CD4-positive, alpha-beta T cell treated with Interleukin-17A for 4 hours (primary cell): Measurements from ENCODE around the gene EXTL1.

Source experiments
- DNase-seq: peaks from one replicate; pipeline ENCODE4 v3.0.0-alpha.2; 2020; ENCODE audit warnings: mixed read lengths

Gene EXTL1

DNA sequence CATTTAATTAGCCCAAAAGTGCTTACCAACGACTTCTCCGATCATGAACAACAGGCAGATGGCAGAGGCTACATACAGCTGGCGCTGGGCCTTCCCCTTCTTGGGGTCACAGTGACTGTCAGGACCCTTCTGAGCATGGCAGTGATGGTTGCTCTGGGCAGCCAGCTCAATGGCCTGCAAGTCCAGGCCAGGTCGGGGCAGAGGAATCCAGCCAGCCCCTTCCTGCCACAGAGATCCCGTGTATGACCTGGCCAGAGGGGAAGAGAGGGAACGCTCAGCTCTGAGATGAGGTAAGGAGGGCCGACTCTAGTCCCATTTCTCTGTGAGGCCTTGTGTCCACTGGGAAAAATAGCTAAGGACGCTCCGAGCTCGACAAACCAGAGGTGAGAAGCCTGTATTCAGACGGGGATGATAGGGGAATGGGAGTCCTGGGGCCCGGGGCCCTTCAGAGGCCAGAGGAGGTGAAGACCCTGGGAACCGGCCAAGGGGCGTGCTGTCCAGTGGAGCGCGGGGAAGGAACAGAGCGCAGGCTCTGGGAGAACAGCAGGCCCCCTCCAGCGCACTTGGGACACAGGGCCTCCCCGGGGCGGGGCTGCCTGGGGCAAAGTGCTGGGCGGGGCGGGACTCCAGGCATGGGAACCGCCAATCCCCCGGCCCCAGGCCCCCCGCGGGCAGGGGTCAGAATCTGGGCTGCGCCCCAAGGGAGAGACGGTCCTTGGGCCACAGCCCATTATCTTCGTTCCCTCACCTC is 23.6 kb downstream of the EXTL1 start:
- no peak for DNase-seq

- DNase-seq, result no peak
Measured at GRCh38 chr1:26045722-26046245, 24.2 kb downstream of the EXTL1 start, which contains the start of gene SLC30A2. Gene SLC30A2 (minus strand): TSS chr1:26046118. CDS start chr1:26045896, 222 bp downstream.

DNA sequence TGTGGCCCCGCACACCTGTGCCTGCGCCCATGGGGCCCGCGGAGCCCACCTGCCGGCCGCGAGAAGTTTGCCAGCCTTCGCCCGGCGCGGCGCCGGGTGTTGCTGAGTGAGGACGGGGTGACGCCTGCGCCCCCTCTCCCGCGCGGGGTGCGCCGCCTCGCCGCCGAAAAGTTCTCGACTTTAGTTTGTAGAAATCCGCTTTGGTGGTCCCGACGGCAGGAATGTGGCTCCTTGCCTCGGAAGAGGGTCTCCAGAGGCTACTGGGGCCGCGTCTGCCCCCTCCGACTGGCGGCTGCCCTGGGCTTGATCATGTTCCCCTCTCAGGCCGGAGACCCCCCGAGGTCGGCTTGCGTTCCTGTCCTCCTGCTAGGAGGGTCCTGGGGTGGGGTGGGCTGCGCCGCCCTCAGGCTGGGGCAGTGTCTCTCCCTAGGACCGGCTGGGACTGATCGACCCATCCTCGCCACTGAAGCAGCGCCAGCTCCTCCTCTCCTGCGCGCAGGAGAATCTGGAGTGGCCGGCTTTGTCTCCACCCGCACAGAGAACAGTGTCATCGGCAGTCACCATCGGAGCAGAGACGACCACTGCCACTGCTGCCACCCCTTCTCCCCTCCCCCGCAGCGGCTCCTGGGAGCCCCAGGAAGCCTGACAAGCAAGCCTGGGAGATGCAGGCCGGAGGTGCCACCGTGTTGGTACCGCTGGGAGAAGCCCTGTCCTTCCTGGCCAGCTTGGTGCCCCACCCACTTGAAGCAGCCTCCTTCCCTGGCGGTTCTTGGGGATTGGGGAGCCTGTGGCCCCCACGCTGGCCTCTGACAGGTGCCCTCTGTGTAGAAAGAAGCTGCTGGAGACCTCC is 24.9 kb downstream of the EXTL1 start:
- no peak for DNase-seq

DNA sequence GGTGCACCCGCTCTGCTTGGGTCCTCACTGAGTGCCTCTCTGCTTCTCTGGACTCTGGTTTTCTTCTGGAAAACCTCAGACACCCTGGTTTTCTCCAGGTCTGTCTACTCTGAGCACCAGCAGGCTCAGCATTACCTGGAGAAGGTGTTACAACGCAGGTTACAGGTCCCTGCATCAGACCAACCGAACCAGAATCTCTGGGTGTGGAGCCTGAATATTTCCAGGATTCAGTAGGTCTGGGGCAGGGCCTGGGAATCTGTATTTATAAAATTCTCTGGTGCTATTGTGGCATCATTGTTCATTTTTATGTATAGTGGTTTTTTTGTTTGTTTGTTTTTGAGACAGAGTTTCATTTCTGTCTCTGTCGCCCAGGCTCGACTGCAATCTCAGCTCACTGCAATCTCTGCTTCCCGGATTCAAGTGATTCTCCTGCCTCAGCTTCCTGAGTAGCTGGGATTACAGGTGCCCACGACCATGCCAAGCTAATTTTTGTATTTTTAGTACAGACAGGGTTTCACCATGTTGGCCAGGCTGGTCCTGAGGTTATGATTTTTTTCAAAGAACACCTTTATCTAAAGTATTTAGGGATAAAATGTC is 25.8 kb downstream of the EXTL1 start:
- DNase-seq, result no peak

DNA sequence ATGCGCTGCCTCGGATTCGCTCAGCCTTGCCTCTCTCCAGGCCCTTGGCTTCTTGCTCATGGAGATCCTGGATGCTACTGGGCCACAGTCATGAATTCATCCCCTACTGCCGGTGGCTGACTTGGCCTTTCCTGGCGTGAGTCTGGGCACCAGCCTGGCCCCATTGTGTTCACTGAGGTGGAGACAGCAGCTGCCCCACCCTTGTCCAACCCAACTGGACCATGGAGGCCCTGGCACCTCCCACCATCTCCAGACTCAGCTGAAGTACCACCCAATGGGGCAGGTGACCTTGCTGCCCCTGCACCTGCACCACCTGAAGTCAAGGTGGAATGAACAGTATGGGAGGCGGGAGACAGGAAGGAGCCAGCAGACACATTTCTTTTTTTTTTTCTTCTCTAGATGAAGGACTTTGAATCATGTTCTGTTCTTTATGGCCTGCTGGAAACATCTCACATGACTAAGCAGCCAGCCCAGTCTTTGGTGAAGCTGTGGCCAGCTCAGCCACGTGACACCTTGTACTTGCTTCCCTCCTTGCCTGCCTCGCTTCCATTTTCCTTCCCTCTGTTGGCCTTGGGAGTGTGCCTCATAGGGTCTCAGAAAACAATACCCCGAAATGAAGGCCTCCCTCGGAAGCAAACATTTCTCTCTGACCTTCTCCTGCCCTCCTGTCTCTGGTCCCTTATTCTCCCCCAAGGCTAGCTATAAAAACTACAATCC is 28.1 kb downstream of the EXTL1 start:
- DNase-seq, result no peak

- no peak for DNase-seq
Measured at GRCh38 chr1:26050248-26050640, 28.7 kb downstream of the EXTL1 start.

GRCh38 chr1:26053718-26054560 is 32.4 kb downstream of the EXTL1 start:
- no peak for DNase-seq

DNA sequence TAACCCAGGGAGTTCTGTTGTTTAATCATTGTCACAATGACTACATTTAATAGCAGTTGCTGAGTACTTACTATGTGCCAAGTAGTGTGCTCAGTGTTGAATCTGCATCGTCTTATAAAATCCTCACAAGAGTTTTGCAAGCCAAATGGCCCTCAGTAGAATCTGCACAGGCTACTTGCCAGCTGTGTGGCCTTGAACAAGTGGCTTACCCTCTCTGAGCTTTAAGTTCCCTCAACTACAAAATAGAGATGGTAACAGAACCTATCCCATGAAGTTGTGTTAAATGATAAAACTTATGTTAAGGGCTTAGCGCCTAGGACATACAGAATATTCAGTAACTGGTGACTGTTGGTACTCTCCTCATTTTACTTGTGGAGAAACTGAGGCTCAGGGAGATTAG is 33.5 kb downstream of the EXTL1 start:
- DNase-seq, result no peak

DNA sequence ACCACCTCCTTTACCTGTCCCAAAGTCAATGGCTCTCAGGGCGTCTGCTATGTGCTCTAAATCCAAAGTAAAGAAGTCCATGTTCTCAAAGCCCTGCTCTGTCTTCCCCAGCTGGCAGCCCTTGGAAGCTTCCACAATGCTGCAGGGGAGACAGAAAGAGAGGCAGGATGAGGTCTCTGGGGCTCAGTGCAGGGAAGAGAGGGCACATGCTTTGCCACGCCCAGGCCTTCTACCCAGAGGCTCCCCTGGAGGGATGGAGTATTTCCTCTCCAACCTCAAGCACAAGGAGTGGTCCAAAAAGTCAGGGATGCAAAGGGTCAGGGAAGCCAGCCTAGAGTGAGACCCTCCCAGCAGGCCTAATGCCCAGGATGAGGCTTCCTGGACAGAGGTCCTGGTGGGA is 35.6 kb downstream of the EXTL1 start:
- no peak for DNase-seq

DNA sequence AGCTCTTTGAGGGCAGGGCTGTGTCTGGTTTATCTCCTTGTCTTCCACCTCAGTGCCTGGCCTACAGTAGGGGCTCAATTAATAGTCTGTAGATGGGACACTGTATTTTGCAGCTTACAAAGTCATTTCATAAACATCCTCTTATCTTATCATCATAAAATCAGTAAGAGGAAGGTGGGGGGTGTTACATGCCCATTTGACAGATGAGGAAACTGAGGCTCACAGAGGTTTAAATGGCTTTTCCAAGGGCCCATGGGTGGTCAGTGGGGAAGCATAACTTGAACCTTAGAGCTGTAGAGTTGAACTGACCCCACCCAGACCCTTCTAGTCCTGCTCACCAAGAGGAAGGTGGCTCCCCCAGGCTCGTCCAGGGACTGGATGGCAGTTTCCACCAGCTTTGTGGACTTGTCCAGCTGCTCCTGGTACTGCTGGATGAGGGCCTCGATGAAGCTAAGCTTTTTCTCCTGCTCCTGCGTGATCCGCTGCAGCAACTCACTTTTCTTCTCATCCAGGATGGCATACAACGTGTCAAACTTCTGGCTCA is 36.5 kb downstream of the EXTL1 start:
- no peak for DNase-seq

GRCh38 chr1:26059906-26060305 is 38.3 kb downstream of the EXTL1 start:
- no peak for DNase-seq

DNA sequence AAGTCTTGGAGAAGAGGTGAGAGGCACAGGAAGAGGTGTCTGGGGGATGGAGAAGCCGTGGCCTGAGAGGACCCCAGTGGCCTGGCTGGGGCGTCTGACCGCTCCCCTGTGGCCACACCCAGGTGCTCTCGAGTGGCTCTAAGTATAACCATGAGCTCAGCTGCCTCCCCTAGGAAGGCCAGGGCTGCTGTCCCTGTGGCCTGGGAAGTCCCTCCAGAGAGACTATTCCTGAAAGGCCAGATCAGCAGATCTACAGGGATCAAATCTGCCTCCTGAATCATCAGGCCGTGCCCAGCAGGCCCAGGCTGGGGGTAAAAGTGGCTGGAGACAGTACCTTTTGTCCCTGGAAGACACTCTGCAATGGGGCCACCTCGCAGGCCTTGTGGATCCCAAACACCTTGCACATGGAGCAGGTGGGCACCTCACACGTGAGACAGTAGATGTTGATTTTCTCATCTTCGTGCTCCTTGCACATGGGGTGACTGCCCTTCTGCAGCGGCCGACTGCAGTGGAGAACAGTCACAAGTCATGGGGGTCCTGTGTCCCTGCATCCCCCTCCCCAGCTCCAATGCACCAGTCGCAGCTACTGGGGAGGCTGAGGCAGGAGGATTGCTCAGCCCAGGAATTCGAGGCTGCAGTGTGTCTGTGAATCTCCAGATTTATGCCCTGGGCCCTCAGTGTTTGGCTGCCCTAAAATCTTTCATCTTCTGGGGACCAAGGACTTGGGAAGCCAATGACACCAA is 39.4 kb downstream of the EXTL1 start:
- no peak for DNase-seq

- DNase-seq, result no peak
Measured at GRCh38 chr1:26064553-26064952, 43.0 kb downstream of the EXTL1 start.

GRCh38 chr1:26066160-26066559 is 44.6 kb downstream of the EXTL1 start:
- no peak for DNase-seq

- no peak for DNase-seq
Measured at GRCh38 chr1:26066857-26067256, 45.3 kb downstream of the EXTL1 start.

- DNase-seq, result no peak
Measured at GRCh38 chr1:26067432-26067911, 45.9 kb downstream of the EXTL1 start, which contains the start of gene TRIM63. Gene TRIM63 (minus strand): TSS chr1:26067630. CDS start chr1:26067494, 136 bp downstream.

DNA sequence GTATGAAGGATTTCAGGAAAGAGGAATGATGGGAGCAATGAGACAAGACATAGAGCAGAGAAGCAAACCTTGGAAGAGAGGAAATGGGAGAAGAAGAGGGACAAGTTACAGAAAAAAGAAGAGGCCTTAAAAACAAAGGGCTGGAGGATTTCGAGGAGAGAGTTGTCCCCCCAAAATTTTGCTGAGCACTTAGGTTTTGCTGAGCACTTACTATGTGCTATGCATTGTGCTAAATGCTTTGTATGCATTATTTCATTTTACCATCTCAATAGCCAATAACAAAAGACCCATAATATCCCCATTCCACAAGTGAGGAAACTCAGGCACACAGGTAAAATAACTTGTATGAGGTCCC is 48.3 kb downstream of the EXTL1 start:
- DNase-seq, result no peak

DNA sequence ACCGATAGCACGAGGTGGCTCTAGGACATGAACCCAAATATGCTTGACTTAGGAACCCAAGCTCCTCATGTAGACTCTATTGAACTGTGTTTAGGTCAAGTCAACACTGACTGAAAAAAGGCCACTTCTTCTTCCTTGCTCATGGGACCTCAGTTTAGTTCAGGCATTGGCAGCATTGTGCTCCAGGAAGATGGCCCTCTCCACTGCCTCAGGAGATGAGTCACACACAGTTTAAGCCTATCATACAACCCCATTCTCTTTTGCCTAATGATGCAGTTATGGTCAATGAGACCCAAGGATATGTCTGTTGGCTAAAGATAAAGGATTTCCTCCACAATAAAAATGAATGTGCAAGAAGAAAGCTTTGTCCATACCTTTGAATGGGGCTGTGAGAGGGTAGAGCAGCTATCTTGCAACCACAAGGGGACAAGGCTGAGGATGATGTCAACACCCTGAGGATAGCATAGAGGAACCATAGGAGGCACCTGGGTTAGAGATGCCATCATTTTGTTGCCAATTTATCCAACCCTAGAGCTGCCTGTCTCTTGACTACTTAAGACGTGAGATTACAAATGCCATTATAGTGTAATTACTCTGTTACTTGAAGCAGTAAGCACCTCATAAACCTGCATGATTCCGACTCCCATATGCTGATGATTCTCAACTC is 48.9 kb downstream of the EXTL1 start:
- DNase-seq, result no peak

DNA sequence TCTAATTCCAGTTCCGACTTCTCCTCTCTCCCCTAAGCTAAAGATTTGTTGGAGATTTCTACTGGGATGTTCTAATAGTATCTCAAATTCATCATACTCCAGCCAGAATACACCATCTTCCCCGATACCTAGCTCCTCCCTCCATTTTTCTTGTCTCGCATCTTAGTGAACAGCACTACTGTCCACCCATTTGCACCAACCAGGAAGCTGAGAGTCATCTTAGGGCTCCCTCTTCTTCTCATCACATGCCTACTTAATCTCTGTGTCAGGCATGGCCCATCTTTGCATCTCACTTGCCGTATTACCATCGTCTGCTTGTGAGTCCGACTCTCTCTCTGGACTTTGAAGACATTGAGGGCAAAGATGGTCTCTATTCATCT is 49.4 kb downstream of the EXTL1 start:
- no peak for DNase-seq

DNA sequence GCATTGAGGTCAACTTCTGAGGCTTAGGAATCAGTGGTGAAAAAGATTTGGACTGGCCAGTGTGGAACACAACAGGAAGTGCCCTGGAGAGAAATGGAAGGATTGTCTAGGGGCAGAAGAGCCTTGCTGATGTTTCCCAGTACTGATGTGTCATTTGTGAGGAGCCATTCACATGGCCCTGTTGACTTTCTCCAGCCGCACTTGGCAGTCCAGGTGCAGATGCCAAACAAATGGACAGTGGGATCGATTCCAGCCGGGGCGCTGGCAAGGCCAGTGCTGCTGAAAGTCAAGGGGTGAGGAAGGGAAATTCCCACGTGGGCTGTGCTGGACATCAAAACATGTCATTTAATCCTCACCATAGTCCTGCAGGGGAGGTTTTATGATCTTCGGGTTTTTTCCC is 50.7 kb downstream of the EXTL1 start:
- no peak for DNase-seq
